H1 (cell line): ENCODE results near the gene RAB10. TPM values are rescaled to one million over a fixed set of nuclear protein-coding genes. Genes with fewer than 3 reads are reported as not detected.
"Not testable (repeated sequence)": the region's sequence is repeated elsewhere in the genome, so short reads cannot be mapped to it uniquely, and the experiment has no call there.

Source experiments
- CTCF ChIA-PET: fragments of 300-600 bp; sonication (Branson Sonifier 250); formaldehyde crosslinking; loops from one replicate; lab custom pipeline; 2021; ENCODE audit not compliant: partially characterized antibody; lab: Charles Lee
- POLR2A ChIA-PET: fragments of 300-600 bp; sonication (Branson Sonifier 250); formaldehyde crosslinking; loops from one replicate; lab custom pipeline; 2021; ENCODE audit warnings: inconsistent platforms; ENCODE audit not compliant: partially characterized antibody; lab: Charles Lee
- DNase-seq, 2 experiments: peaks; one replicate each; pipeline versions ENCODE4 v3.0.0 to v3.0.0-alpha.2; 2010 to 2022; ENCODE audit warnings: low spot score in 2 of 2, low read depth in 1 of 2, mixed read lengths in 1 of 2
- FAIRE-seq: peaks from 2 replicates; lab custom pipeline; 2011; peaks lifted over from hg19 to GRCh38; lab: Jason Lieb, UNC
- H2AFZ ChIP-seq: 2 replicates; pipeline ENCODE4 v1.8.1; 2012; ENCODE audit warnings: low read length, inconsistent platforms
- H2AK5ac ChIP-seq: 2 replicates; pipeline ENCODE4 v1.6.1; 2013; ENCODE audit warnings: low read depth, low read length
- H2BK120ac ChIP-seq: replicated peaks from 2 replicates; pipeline ENCODE3; 2013; ENCODE audit warnings: low read depth, low read length, inconsistent platforms
- H2BK12ac ChIP-seq: 2 replicates; pipeline ENCODE4 v1.6.1; 2013; ENCODE audit warnings: low read depth, low read length
- H2BK15ac ChIP-seq: 2 replicates; pipeline ENCODE4 v1.6.1; 2013; ENCODE audit warnings: low read length
- H2BK20ac ChIP-seq: 2 replicates; pipeline ENCODE4 v1.6.1; 2013; ENCODE audit warnings: low read length
- H2BK5ac ChIP-seq: 2 replicates; pipeline ENCODE4 v1.6.1; 2013; ENCODE audit warnings: low read depth, low read length
- H3K14ac ChIP-seq: 2 replicates; pipeline ENCODE4 v1.6.1; 2013; ENCODE audit warnings: inconsistent platforms; ENCODE audit not compliant: insufficient read length
- H3K18ac ChIP-seq: 2 replicates; pipeline ENCODE4 v1.6.1; 2013; ENCODE audit warnings: low read length; ENCODE audit errors: extremely low read depth
- H3K23ac ChIP-seq: 2 replicates; pipeline ENCODE4 v1.6.1; 2013; ENCODE audit warnings: inconsistent platforms; ENCODE audit not compliant: insufficient read length
- H3K23me2 ChIP-seq: 2 replicates; pipeline ENCODE4 v1.6.1; 2013; ENCODE audit warnings: low read depth, low read length
- H3K27ac ChIP-seq: 2 replicates; pipeline ENCODE4 v1.6.1; 2011; ENCODE audit warnings: low read depth, low read length, inconsistent platforms
- H3K27me3 ChIP-seq, 4 experiments: replicated peaks in 1 of 4; 1 replicate in 1 of 4; 2 replicates in 3 of 4; pipeline versions ENCODE4 v1.6.1 to v1.8.1; 2011 to 2013; ENCODE audit warnings: low read length in 3 of 4, mild to moderate bottlenecking in 3 of 4, inconsistent platforms in 2 of 4, mixed read lengths in 2 of 4, moderate library complexity in 1 of 4; ENCODE audit not compliant: control insufficient read depth in 3 of 4, insufficient read depth in 3 of 4; ENCODE audit errors: extremely low read depth in 1 of 4
- H3K36me3 ChIP-seq, 4 experiments: 2 replicates each; pipeline versions ENCODE4 v1.6.1 to v1.8.1; 2011 to 2013; ENCODE audit warnings: mild to moderate bottlenecking in 4 of 4, low read length in 3 of 4, moderate library complexity in 2 of 4, control low read depth in 1 of 4, inconsistent platforms in 1 of 4; ENCODE audit not compliant: insufficient read depth in 4 of 4, control insufficient read depth in 2 of 4
- H3K4ac ChIP-seq: replicated peaks from 2 replicates; pipeline ENCODE3; 2013; ENCODE audit warnings: low read length, low read depth, mixed read lengths, inconsistent platforms; ENCODE audit not compliant: insufficient read length
- H3K4me1 ChIP-seq, 4 experiments: replicated peaks in 1 of 4; 1 replicate in 1 of 4; 2 replicates in 3 of 4; pipeline versions ENCODE4 v1.6.1 to v1.8.1; 2011 to 2013; ENCODE audit warnings: low read length in 3 of 4, inconsistent platforms in 2 of 4, mixed read lengths in 1 of 4; ENCODE audit not compliant: insufficient read depth in 4 of 4, control insufficient read depth in 3 of 4
- H3K4me2 ChIP-seq, 2 experiments: 2 replicates each; pipeline versions ENCODE4 v1.6.1 to v1.8.1; 2011 to 2013; ENCODE audit warnings: low read depth in 2 of 2, low read length in 2 of 2, control low read depth in 1 of 2, inconsistent platforms in 1 of 2, mild to moderate bottlenecking in 1 of 2; ENCODE audit not compliant: insufficient read depth in 1 of 2
- H3K4me3 ChIP-seq, 4 experiments: fragments of 200-600, 300-600 bp in 1 of 4; sonication (generic), shearing (Covaris generic), sonication (Bioruptor Twin) in 1 of 4; 2 replicates each; pipeline versions ENCODE4 v1.5.1 to v1.8.1; 2011 to 2016; ENCODE audit warnings: low read length in 4 of 4, low read depth in 3 of 4, control low read depth in 2 of 4, inconsistent platforms in 2 of 4, mild to moderate bottlenecking in 2 of 4, mixed read lengths in 1 of 4, moderate library complexity in 1 of 4; ENCODE audit not compliant: insufficient read depth in 2 of 4; ENCODE audit errors: extremely low read depth in 1 of 4
- H3K56ac ChIP-seq: replicated peaks from 2 replicates; pipeline ENCODE3; 2013; ENCODE audit warnings: low read depth, mild to moderate bottlenecking, mixed read lengths, low read length, inconsistent platforms; ENCODE audit not compliant: insufficient read length
- H3K79me1 ChIP-seq: 2 replicates; pipeline ENCODE4 v1.6.1; 2013; ENCODE audit warnings: low read depth, low read length, control low read depth
- H3K79me2 ChIP-seq, 2 experiments: 2 replicates each; pipeline versions ENCODE4 v1.6.1 to v1.8.1; 2012 to 2013; ENCODE audit warnings: low read length in 2 of 2, mild to moderate bottlenecking in 2 of 2, inconsistent platforms in 1 of 2; ENCODE audit not compliant: insufficient read depth in 2 of 2, control insufficient read depth in 1 of 2
- H3K9ac ChIP-seq, 4 experiments: replicated peaks in 1 of 4; 1 replicate in 1 of 4; 2 replicates in 3 of 4; pipeline versions ENCODE4 v1.6.1 to v1.8.1; 2011 to 2013; ENCODE audit warnings: low read depth in 3 of 4, low read length in 3 of 4, control low read depth in 2 of 4, mild to moderate bottlenecking in 2 of 4, moderate library complexity in 2 of 4, inconsistent platforms in 1 of 4; ENCODE audit errors: extremely low read depth in 1 of 4
- H3K9me3 ChIP-seq, 2 experiments: 2 replicates each; pipeline versions ENCODE4 v1.6.1 to v1.8.1; 2012 to 2013; ENCODE audit warnings: mild to moderate bottlenecking in 2 of 2, moderate library complexity in 2 of 2, control low read depth in 1 of 2, inconsistent platforms in 1 of 2, low read depth in 1 of 2, low read length in 1 of 2, mixed read lengths in 1 of 2; ENCODE audit not compliant: insufficient read depth in 2 of 2
- H4K20me1 ChIP-seq, 2 experiments: replicated peaks in 1 of 2; 2 replicates each; pipeline versions ENCODE3 to v1.8.1; 2011 to 2013; ENCODE audit warnings: inconsistent platforms in 2 of 2, low read length in 2 of 2, mild to moderate bottlenecking in 1 of 2; ENCODE audit not compliant: insufficient read depth in 2 of 2, control insufficient read depth in 1 of 2
- H4K5ac ChIP-seq: 2 replicates; pipeline ENCODE4 v1.6.1; 2013; ENCODE audit warnings: low read length, low read depth, mixed read lengths, inconsistent platforms; ENCODE audit not compliant: insufficient read length
- H4K8ac ChIP-seq: 2 replicates; pipeline ENCODE4 v1.8.0; 2013; ENCODE audit warnings: mild to moderate bottlenecking, moderate library complexity, low read length, inconsistent platforms; ENCODE audit not compliant: insufficient read depth; ENCODE audit errors: extremely low read depth
- H4K91ac ChIP-seq: replicated peaks from 2 replicates; pipeline ENCODE3; 2013; ENCODE audit warnings: low read length, mixed read lengths, inconsistent platforms; ENCODE audit not compliant: insufficient read length
- WGBS, 2 experiments: shearing (Covaris generic) in 1 of 2; methylation state at CpG; one replicate each; pipeline versions ENCODE4 v1.1.6 to v1.1.7; 2013 to 2015; ENCODE audit warnings: low lambda C conversion rate in 2 of 2, mixed read lengths in 2 of 2, inconsistent platforms in 1 of 2, low coverage in 1 of 2, missing lambda C conversion rate in 1 of 2; ENCODE audit not compliant: insufficient replicate concordance in 2 of 2, insufficient coverage in 1 of 2, insufficient read length in 1 of 2; ENCODE audit errors: extremely low coverage in 1 of 2, missing lambda C conversion rate in 1 of 2; 5-methylcytosine and 5-hydroxymethylcytosine counted together
- polyA plus RNA-seq, 7 experiments: library from polyadenylated mRNA; depleted of rRNA in 3 of 7; stranded (reverse) in 5 of 7; unstranded in 2 of 7; fragments of >200 nt in 5 of 7; fragments of 200-250 nt in 2 of 7; gene quantifications; 1 replicate in 5 of 7; 2 replicates in 1 of 7; 4 replicates in 1 of 7; pipeline versions ENCODE4 v1.2.1 to v1.2.3, GENCODE V29; 2011 to 2013; ENCODE audit warnings: missing spikeins in 2 of 7, mixed read lengths in 2 of 7
- total RNA-seq: library from RNA; stranded (reverse); fragmentation: NEBNext Ultra II Directional; extraction: Animal tissue kit (Norgen Biotek cat#: 25700); gene quantifications from 2 replicates; pipeline ENCODE4 v1.2.1, GENCODE V29; 2021

The RAB10 gene
- total and polyA plus RNA-seq, 2 of the 8 experiments (the other 6 are each of a cell fraction or from before 2014, with no cell fraction given), result 42.6 to 136 TPM

DNA sequence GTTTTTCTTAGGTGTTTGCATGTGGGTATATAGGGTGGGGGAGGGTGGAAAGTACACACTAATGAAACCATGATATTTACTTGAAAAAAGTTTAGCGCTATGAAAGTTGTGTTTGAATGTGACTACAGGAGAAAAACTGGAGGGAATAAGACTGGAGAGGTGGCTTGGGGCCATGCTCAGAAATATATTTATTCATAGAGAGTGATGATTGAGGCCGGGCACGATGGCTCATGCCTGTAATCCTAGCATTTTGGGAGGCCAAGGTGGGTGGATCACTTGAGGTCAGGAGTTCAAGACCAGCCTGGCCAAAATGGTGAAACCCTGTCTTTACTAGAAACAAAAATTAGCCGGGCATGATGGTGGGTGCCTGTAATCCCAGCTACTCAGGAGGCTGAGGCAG is 55.0 kb downstream of the RAB10 start:
- H3K23me2 ChIP-seq, H3K4me2 ChIP-seq, H4K91ac ChIP-seq, H3K4ac ChIP-seq, H3K79me1 ChIP-seq, H3K14ac ChIP-seq, FAIRE-seq, H3K4me1 ChIP-seq, H2BK15ac ChIP-seq, H3K9ac ChIP-seq, H4K20me1 ChIP-seq, H4K8ac ChIP-seq, H3K23ac ChIP-seq, H3K18ac ChIP-seq, H4K5ac ChIP-seq, H2BK20ac ChIP-seq, H3K27me3 ChIP-seq, H3K9me3 ChIP-seq, H2BK5ac ChIP-seq, H2AK5ac ChIP-seq, H2BK12ac ChIP-seq, H3K4me3 ChIP-seq, H3K36me3 ChIP-seq, H2BK120ac ChIP-seq, DNase-seq, H3K56ac ChIP-seq, H2AFZ ChIP-seq, H3K27ac ChIP-seq: not testable (repeated sequence)
- peaks cover 2 to 79% of the 10 kb centered on the region in 2 experiments for H3K79me2 ChIP-seq
- POLR2A ChIA-PET, result interaction anchor here (1.0 kb wide), 1 partner anchor 11 kb away, joined by 3 read pairs; no protein-coding TSS in a partner anchor
- CTCF ChIA-PET, result interaction anchor here (0.6 to 7.5 kb wide), 12 partner anchors 10 to 104 kb away, joined by 3 to 92 read pairs (median 6); no protein-coding TSS in a partner anchor
- 97% methylated on average over 4 of the region's 4 CpGs; no CpG with 5 or more reads in 1 of the 2 experiments for WGBS, 2 experiments
